HG02885 (cell line): ENCODE results near the gene PLOD1.
"Not testable (repeated sequence)": the region's sequence is repeated elsewhere in the genome, so short reads cannot be mapped to it uniquely, and the experiment has no call there.

Experiments used
- ATAC-seq: cut with Tn5 transposase; IDR thresholded peaks from one replicate; pipeline ENCODE4 v1.9.1; 2021; ENCODE audit warnings: mild to moderate bottlenecking; ENCODE audit not compliant: unreplicated experiment, poor library complexity

The PLOD1 gene

GRCh38 chr1:12001249-12001917 lies 66.9 kb downstream of the PLOD1 start:
- ATAC-seq: no peak

- no peak for ATAC-seq
Measured at GRCh38 chr1:12001996-12002493, 67.5 kb downstream of the PLOD1 start.

DNA sequence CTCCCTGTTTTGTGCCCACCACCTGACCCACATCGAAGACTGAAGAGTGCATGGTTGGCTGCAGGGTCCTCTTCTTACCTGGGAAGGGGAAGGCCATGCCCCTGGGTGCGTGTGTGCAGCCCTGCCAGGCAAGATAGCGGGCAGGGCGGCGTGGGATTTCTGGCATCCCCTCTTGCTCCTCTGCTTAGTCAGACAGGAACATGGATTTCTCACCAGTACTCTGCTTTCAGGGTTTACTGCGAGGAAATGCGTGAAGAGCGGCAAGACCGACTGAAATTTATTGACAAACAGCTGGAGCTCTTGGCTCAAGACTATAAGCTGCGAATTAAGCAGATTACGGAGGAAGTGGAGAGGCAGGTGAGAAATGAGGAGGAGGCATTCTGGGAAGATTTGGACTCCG lies 69.2 kb downstream of the PLOD1 start:
- no peak for ATAC-seq

- no peak for ATAC-seq
Measured at GRCh38 chr1:12005488-12006166, 71.1 kb downstream of the PLOD1 start.

DNA sequence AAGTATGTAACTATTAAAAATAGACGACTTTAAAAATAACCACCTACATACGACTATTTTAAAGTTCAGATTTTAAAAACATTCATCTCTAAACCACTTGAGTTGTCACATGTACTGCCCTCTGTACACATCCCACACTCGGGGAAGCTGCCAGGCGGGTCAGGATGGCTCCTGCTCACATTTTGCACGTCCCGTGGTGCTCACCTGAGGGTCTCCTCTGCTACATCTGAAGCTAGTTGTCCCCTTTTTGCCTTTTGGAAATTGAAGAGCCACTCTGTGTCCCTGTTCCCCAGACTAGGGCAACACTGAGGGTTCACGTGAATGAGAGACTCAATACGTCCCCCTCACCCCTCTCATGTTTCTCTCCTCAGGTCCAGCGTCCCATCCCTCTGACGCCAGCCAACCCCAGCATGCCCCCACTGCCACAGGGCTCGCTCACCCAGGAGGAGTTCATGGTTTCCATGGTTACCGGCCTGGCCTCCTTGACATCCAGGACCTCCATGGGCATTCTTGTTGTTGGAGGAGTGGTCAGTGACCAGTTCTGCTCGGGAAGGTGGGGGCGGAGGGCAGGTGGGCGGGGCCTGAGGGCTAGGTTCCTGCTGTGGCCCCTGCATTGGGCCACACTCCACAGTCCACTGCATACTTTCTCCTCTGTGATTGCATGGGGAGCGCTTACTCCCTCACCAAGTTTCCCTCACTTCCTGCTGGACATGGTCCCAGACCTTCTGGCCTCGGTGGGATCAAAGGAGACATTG lies 71.8 kb downstream of the PLOD1 start:
- no peak for ATAC-seq

GRCh38 chr1:12007204-12007603 lies 72.7 kb downstream of the PLOD1 start:
- no peak for ATAC-seq

- ATAC-seq: not testable (repeated sequence)
Measured at GRCh38 chr1:12008355-12008754, 73.8 kb downstream of the PLOD1 start.

- ATAC-seq: no peak
Measured at GRCh38 chr1:12009318-12009947, 74.9 kb downstream of the PLOD1 start.

GRCh38 chr1:12010746-12011570 lies 76.4 kb downstream of the PLOD1 start:
- no peak for ATAC-seq

DNA sequence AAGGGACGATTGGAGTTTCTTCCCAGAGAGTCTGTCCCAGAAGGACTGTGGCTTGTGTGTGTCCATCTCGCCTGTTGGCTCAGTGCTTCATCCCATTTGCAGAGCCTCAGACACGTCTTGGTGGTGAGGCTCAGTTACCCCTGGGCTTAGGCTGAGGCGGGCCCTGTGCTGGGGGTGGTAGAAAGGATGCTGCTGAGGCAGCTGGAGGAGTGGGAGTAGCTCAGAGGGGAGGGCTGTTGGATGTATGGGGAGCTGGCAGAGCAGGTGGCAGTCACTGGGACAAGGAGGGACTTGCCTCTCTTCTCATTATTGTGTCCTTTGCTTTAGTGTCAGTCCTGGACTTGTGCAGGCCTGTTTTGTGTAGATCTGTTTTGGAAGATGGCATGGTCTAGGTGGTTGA lies 77.5 kb downstream of the PLOD1 start:
- ATAC-seq: no peak

DNA sequence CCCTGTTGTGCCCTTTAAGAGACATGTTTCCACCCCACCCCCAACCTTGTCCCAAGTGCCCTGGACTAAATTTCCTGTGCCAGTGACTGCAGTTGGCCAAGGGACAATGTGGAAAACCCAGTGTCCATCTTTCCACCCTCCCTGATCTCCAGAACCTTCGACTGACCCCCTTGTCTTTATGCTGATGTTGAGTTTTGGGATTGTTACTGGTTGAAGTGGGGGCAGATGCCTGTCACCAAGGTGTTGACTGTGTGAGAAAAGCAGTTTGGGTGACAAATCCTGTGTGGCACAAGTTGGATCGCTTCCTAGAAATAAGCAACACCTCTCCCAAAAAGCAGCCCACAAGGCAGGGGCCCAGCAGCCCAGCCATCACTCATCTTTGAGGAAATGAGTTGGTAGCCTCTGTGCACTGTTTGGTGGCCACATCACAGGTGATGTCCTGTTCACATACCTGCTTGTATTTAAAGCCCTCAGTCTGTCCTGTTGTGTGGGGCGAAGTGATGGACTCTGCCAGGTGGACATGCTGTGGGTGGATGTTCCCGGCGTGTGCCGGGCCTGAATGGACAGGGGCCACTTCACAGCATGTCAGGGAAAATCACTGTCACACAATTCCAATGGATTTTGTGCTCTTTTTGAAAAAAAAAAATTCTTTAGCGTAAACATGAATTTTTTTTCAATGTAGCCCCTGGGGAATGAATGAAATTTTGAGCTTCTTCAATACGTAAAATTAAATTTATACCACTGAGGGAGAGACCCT lies 78.2 kb downstream of the PLOD1 start:
- ATAC-seq: no peak

DNA sequence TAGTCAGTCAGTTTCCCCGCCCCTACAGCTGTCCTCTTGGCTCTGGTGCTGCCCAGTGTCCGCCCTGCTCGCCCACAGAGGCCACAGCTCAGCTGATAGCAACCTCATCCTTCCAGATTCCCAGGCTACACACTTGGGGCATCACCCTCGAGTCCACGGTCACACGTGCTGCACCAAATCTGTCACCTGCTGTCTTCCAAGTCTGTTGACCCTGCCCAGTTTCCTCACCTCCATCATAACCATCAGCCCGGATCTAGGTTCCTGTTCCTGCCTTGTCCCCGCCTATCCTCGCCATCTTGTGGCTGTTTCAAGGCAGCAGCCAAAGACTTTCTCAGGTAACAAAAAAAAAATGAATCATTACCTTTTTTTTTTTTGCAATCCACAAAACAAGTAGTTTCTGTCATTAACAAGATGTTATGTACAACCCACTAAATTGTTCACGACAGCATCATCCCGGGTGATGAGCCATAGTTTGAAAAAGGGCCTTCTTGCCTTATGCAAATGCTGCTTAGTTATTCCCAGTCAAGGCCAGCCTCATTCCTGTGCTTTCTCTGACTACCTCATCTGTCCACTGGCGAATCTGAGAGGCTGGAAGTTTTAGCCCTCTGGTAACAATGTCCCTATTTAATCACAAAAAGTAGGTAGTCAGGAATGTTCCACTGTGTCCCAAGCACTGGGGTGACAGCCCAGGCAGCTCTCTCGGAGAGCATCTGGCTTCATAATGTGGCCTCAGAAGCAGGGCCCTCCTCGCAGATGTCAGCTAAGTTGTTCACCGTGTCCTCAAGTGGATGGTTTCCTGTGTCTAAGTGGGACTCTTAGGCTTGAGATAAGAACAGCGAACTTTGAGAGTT lies 79.8 kb downstream of the PLOD1 start:
- no peak for ATAC-seq

DNA sequence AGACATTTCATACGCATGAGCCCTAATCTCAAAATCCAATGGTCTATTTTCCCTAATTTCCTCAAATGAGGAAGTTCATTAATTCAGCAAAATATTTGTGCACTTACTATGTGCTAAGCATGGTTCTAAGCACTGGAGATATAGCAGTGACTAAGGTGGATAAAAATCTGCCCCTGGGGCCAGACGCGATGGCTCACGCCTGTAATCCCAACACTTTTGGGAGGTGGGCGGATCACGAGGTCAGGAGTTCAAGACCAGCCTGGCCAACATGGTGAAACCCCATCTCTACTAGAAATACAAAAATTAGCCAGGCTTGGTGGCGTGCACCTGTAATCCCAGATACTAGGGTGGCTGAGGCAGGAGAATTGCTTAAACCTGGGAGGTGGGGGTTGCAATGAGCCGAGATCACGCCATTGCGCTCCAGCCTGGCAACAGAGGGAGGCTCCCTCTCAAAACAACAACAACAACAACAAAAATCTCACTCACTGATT lies 80.5 kb downstream of the PLOD1 start:
- no peak for ATAC-seq

GRCh38 chr1:12015499-12015898 lies 81.0 kb downstream of the PLOD1 start:
- ATAC-seq: no peak

DNA sequence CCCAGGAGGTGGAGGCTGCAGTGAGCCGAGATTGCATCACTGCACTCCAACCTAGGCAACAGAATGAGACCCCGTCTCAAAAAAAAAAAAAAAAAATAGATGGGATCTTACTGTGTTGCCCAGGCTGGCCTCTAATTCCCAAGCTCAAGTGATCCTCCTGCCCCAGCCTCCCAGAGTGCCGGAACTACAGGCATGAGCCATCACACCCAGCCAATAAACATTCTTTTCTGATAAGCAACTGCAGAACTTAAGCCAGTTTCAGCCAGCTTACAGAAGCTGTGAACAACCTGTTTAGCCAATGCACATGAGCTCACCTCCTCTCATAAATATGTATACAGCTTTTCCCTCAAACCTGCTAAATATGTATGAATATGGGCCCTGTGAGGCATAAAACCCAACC lies 81.7 kb downstream of the PLOD1 start:
- no peak for ATAC-seq

DNA sequence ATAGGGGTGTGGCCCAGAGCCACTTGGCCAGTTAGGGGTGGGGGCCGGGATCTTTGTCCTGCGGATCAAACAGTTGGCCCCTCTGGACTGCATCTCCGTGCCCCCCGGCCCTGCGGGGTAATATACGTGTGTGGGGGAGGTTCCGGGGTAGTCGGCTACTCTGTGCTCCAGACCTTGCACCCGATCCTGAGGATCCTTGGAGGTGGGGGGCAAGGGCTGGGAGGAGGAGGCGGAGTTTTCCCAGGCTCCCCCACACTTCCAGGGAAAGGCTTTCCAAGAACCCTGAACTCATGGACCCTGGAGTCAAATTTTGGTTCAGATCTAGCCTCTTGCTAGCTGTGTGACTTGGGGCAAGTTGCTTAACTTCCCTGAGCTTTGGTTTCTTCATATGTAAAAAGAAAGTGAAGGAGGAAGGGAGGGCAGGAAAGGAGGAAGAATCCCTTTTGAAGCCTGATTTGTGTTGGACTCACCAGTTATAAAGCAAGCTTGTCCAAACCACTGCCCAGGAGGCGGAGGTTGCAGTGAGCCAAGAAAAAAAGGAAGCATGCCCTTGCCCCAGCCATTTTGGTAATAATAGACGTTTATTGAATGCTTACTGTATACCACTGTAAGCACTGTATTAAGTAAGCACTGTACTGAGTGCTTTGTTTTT lies 85.5 kb downstream of the PLOD1 start:
- ATAC-seq: no peak

DNA sequence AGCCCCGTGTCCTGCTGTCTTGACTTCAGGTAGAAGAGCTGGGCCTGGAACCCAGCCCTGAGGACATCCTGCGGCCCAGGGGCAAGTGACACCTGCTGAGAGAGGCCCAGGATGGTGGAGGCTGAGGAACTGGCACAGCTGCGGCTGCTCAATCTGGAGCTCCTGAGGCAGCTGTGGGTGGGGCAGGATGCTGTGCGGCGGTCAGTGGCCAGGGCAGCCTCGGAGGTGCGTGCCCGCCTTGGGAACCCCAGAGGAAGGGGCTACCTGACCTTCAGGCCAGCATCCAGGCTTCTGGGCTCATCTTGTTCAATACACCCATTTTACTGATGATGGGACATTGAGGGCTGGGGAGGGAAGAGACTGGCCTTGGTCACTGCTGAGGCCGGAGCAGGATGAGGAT lies 87.1 kb downstream of the PLOD1 start:
- ATAC-seq: no peak

DNA sequence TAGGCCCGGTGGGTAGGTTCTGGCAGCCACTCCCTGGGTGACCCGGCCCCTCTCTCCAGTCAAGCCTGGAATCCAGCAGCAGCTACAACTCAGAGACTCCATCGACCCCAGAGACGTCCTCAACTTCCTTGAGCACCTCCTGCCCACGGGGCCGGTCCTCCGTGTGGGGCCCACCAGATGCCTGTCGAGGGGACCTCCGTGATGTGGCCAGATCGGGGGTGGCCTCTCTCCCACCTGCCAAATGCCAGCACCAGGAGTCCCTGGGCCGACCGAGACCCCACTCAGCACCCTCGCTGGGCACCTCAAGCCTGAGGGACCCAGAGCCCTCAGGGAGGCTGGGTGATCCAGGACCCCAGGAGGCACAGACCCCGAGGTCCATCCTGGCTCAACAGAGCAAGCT lies 87.5 kb downstream of the PLOD1 start:
- ATAC-seq: no peak
